Embryonic facial prominence (tissue), 1 donor: ENCODE measurements around the gene ZFHX3.

ENCODE experiments used
- DNase-seq: peaks from one replicate; pipeline ENCODE4 v3.0.0-alpha.2; 2016; ENCODE audit errors: extremely low spot score

The ZFHX3 gene

GRCh38 chr16:72752004-72752695, 295.8 kb downstream of the ZFHX3 start:
- DNase-seq: no peak

- DNase-seq: no peak
These were observed 296.9 kb downstream of the ZFHX3 start for GRCh38 chr16:72751076-72751475.

- DNase-seq: no peak
These were observed 298.8 kb downstream of the ZFHX3 start for GRCh38 chr16:72749091-72749490.

GRCh38 chr16:72744076-72744793, 303.7 kb downstream of the ZFHX3 start:
- no peak for DNase-seq

GRCh38 chr16:72743011-72743761, 304.7 kb downstream of the ZFHX3 start:
- no peak for DNase-seq

- DNase-seq: no peak
These were observed 307.6 kb downstream of the ZFHX3 start for GRCh38 chr16:72740347-72740746.

- DNase-seq: no peak
These were observed 308.4 kb downstream of the ZFHX3 start for GRCh38 chr16:72739577-72739976.

- DNase-seq: no peak
These were observed 311.9 kb downstream of the ZFHX3 start for GRCh38 chr16:72736074-72736473.
